ENCODE data around the gene CD28. TPM values are rescaled to one million over a fixed set of nuclear protein-coding genes. Genes with fewer than 3 reads are reported as not detected.

CD28 gene
- polyA plus RNA-seq, 2 of the 4 experiments (the other 2 are of a cell fraction), result not detected

GRCh38 chr2:203685789-203686420 is 20.5 kb upstream of the CD28 start:
- no peak for DNase-seq (ENCODE audit: low read depth in 1 of 2, low spot score in 1 of 2)
- no peak for FAIRE-seq
- TF ChIP-seq POLR2A (IDR thresholded peaks at IDR 0.05; ENCODE audit: low read length) (no peak), ZC3H11A (IDR thresholded peaks at IDR 0.05) (no peak), NR3C1 (IDR thresholded peaks at IDR 0.05) (no peak)
- no peak for ATAC-seq
- H3K4me2 ChIP-seq, result no peak overlapping the region
- 51% methylated on average over 4 of the region's 4 CpGs for WGBS (ENCODE audit: missing lambda C conversion rate)
- H3K27ac ChIP-seq, result no peak overlapping the region
- CTCF ChIA-PET, result no interaction called here
- no peaks in the 10 kb centered on the region for H3K9me3 ChIP-seq
- no peak overlapping the region for H3K4me3 ChIP-seq
- POLR2A ChIA-PET, result no interaction called here
- H3K4me1 ChIP-seq, result peaks cover 21% of the 10 kb centered on the region; the same call in 2 of the 3 replicates

- WGBS (ENCODE audit: missing lambda C conversion rate), result 84% methylated on average over 2 of the region's 2 CpGs
- H3K4me2 ChIP-seq, result no peak overlapping the region
- H3K27ac ChIP-seq, result no peak overlapping the region
- TF ChIP-seq TP53 (CRISPR knock-in tag; IDR thresholded peaks at IDR 0.05) (no peak), ATOH8 (CRISPR knock-in tag; IDR thresholded peaks at IDR 0.05; ENCODE audit: low read depth) (no peak), JUN (IDR thresholded peaks at IDR 0.05) (no peak), RFX5 (IDR thresholded peaks at IDR 0.05) (no peak), MAZ (IDR thresholded peaks at IDR 0.05; ENCODE audit: borderline replicate concordance, low read depth, low read length) (no peak), TFCP2L1 (CRISPR knock-in tag; IDR thresholded peaks at IDR 0.05) (no peak), HEYL (CRISPR knock-in tag; IDR thresholded peaks at IDR 0.05) (no peak), EP300 (IDR thresholded peaks at IDR 0.05) (no peak), SREBF2 (IDR thresholded peaks at IDR 0.05) (no peak), KDM5A (IDR thresholded peaks at IDR 0.05) (no peak), FOSB (CRISPR knock-in tag; IDR thresholded peaks at IDR 0.05) (no peak), PBX3 (IDR thresholded peaks at IDR 0.05) (no peak), RCOR1 (IDR thresholded peaks at IDR 0.05; ENCODE audit: low read depth, low read length) (no peak), POLR2AphosphoS2 (conservative IDR thresholded peaks at IDR 0.05; ENCODE audit: low read length) (no peak), HOXB13 (CRISPR knock-in tag; IDR thresholded peaks at IDR 0.05; ENCODE audit: low read depth) (no peak), ESRRA (IDR thresholded peaks at IDR 0.05; ENCODE audit: borderline replicate concordance, low read length) (no peak), E2F6 (IDR thresholded peaks at IDR 0.05; ENCODE audit: borderline replicate concordance, low read depth) (no peak), EHF (CRISPR knock-in tag; IDR thresholded peaks at IDR 0.05) (no peak)
- H3K9me3 ChIP-seq, result no peaks in the 10 kb centered on the region
- no peak for ATAC-seq
- FAIRE-seq, result no peak
- no peak overlapping the region for H3K4me3 ChIP-seq
- CTCF ChIA-PET, result no interaction called here
- peaks cover 21% of the 10 kb centered on the region; the same call in 2 of the 3 replicates for H3K4me1 ChIP-seq
- POLR2A ChIA-PET, result interaction anchor here (0.5 kb wide), 1 partner anchor 33 kb away, joined by 4 read pairs; no protein-coding TSS in a partner anchor
- no peak for DNase-seq (ENCODE audit: low read depth in 1 of 2, low spot score in 1 of 2)
These were observed 19.3 kb upstream of the CD28 start for GRCh38 chr2:203687165-203687564.

GRCh38 chr2:203688798-203689197 is 17.6 kb upstream of the CD28 start:
- DNase-seq (ENCODE audit: low read depth in 1 of 2, low spot score in 1 of 2) (no peak), FAIRE-seq (no peak), ATAC-seq (no peak; a peak in 1 of 6 replicates)
- H3K4me1 ChIP-seq, result peaks cover 9% of the 10 kb centered on the region; the same call in 2 of the 3 replicates
- H3K9me3 ChIP-seq, result no peaks in the 10 kb centered on the region
- 36% methylated on average over 4 of the region's 4 CpGs for WGBS (ENCODE audit: missing lambda C conversion rate)
- H3K27ac ChIP-seq, result no peak overlapping the region
- ChIA-PET CTCF (no interaction called here), POLR2A (no interaction called here)
- TF ChIP-seq ZFP36 (IDR thresholded peaks at IDR 0.05; ENCODE audit: borderline replicate concordance, partially characterized antibody) (no peak), FOSL2 (IDR thresholded peaks at IDR 0.05) (no peak), FOSL2 (CRISPR knock-in tag; IDR thresholded peaks at IDR 0.05) (no peak), RAD21 (conservative IDR thresholded peaks at IDR 0.05 in 1 of 2, IDR thresholded peaks at IDR 0.05 in 1 of 2) (no peak), HDAC2 (IDR thresholded peaks at IDR 0.05) (no peak), BCL3 (IDR thresholded peaks at IDR 0.05) (no peak), HMGXB4 (CRISPR knock-in tag; IDR thresholded peaks at IDR 0.05; ENCODE audit: borderline replicate concordance) (no peak), POLR2AphosphoS2 (conservative IDR thresholded peaks at IDR 0.05; ENCODE audit: low read length) (no peak)
- no peak overlapping the region for H3K4me2 ChIP-seq
- H3K4me3 ChIP-seq, result no peak overlapping the region
